Right ventricle myocardium inferior (tissue), 1 donor: Measurements from ENCODE around the gene AADAC. TPM values are rescaled to one million over a fixed set of nuclear protein-coding genes. Genes with fewer than 3 reads are reported as not detected.

Experiments used
- total RNA-seq: library from RNA; stranded (reverse); fragmentation: NEBNext Ultra II Directional; extraction: Animal tissue kit (Norgen Biotek cat#: 25700); gene quantifications from one replicate; pipeline ENCODE4 v1.2.1, GENCODE V29; 2021
- donor health status: DM: no; HTN: yes; CAD: no; lungs with severe emphysema.

Gene AADAC
- total RNA-seq, 1 donor from 2014 or later: not detected

Other genes starting within 250 kb of the AADAC start
- gene AADACL2, start 80.2 kb upstream of the AADAC start, total RNA-seq: not detected
- 0.35 TPM for gene SUCNR1, start 59.5 kb downstream of the AADAC start, total RNA-seq